B cell (primary cell): ENCODE data around the gene CAGE1. TPM values are rescaled to one million over a fixed set of nuclear protein-coding genes. Genes with fewer than 3 reads are reported as not detected.

Experiments used
- ATAC-seq: fragments of 200-7000 bp; cut with Tn5 transposase; one replicate; pipeline ENCODE4 v1.10.0; 2021; ENCODE audit warnings: low read depth, mild to moderate bottlenecking, moderate number of reproducible peaks, moderate library complexity
- CTCF ChIA-PET: fragments of 350-600 bp; sonication (Branson Sonifier 250); formaldehyde crosslinking; loops from one replicate; lab custom pipeline; 2021; ENCODE audit warnings: antibody characterized with exemption, inconsistent platforms; lab: Charles Lee
- POLR2A ChIA-PET: fragments of 350-600 bp; sonication (Branson Sonifier 250); formaldehyde crosslinking; loops from one replicate; lab custom pipeline; 2021; ENCODE audit warnings: antibody characterized with exemption; lab: Charles Lee
- DNase-seq: peaks from one replicate; pipeline ENCODE4 v3.0.0; 2013
- H2AFZ ChIP-seq: 2 replicates; pipeline ENCODE4 v1.6.1; 2012; ENCODE audit warnings: mild to moderate bottlenecking, low read depth, low read length; ENCODE audit not compliant: insufficient read depth, poor library complexity, severe bottlenecking
- H3K27ac ChIP-seq, 2 donors: 1 replicate in 1 of 2; 2 replicates in 1 of 2; pipeline ENCODE4 v1.5.1; 2012 to 2013; ENCODE audit warnings: low read length in 2 of 2, mild to moderate bottlenecking in 2 of 2, moderate library complexity in 1 of 2
- H3K27me3 ChIP-seq, 4 experiments: fragments of 200-600 bp in 1 of 4; sonication (generic) in 1 of 4; replicated peaks in 1 of 4; 1 replicate in 2 of 4; 2 replicates in 2 of 4; pipeline versions ENCODE4 v1.6.1 to v1.7.0; 2013 to 2016; ENCODE audit warnings: low read length in 3 of 4, mild to moderate bottlenecking in 2 of 4, mixed read lengths in 1 of 4, moderate library complexity in 1 of 4; ENCODE audit not compliant: insufficient read depth in 4 of 4, control insufficient read depth in 3 of 4; ENCODE audit errors: control extremely low read depth in 1 of 4
- H3K36me3 ChIP-seq, 2 experiments: replicated peaks in 1 of 2; 1 replicate in 1 of 2; 2 replicates in 1 of 2; pipeline versions ENCODE4 v1.6.1 to v1.7.1; 2013; ENCODE audit warnings: low read length in 1 of 2; ENCODE audit not compliant: insufficient read depth in 2 of 2, control insufficient read depth in 1 of 2; ENCODE audit errors: control extremely low read depth in 1 of 2, extremely low read depth in 1 of 2
- H3K4me1 ChIP-seq, 2 donors: fragments of 200-600 bp in 1 of 2; sonication (generic) in 1 of 2; 1 replicate in 1 of 2; 2 replicates in 1 of 2; pipeline versions ENCODE4 v1.5.1 to v1.6.1; 2013 to 2017; ENCODE audit warnings: low read length in 2 of 2; ENCODE audit not compliant: control insufficient read depth in 2 of 2, insufficient read depth in 2 of 2
- H3K4me2 ChIP-seq: replicated peaks from 2 replicates; pipeline ENCODE3; 2012; ENCODE audit warnings: mild to moderate bottlenecking, low read depth, low read length; ENCODE audit not compliant: poor library complexity, severe bottlenecking
- H3K4me3 ChIP-seq, 5 experiments: fragments of 200-600 bp in 1 of 5; sonication (generic) in 1 of 5; 1 replicate in 3 of 5; 2 replicates in 2 of 5; pipeline versions ENCODE4 v1.5.1 to v1.7.0; 2011 to 2016; ENCODE audit warnings: low read length in 4 of 5, mild to moderate bottlenecking in 4 of 5, low read depth in 2 of 5, control low read depth in 1 of 5, moderate library complexity in 1 of 5; ENCODE audit not compliant: insufficient read depth in 1 of 5; ENCODE audit errors: control extremely low read depth in 1 of 5, extremely low read depth in 1 of 5
- H3K79me2 ChIP-seq: fragments of 200-600 bp; sonication (generic); one replicate; pipeline ENCODE4 v1.6.0; 2016; ENCODE audit warnings: low read length; ENCODE audit not compliant: control insufficient read depth, insufficient read depth
- H3K9ac ChIP-seq: fragments of 200-600 bp; sonication (generic); 2 replicates; pipeline ENCODE4 v1.6.1; 2017; ENCODE audit warnings: mild to moderate bottlenecking, low read length, moderate library complexity
- H3K9me3 ChIP-seq, 3 donors: one replicate each; pipeline versions ENCODE4 v1.6.1 to v1.7.1; 2013; ENCODE audit warnings: low read length in 2 of 3; ENCODE audit not compliant: control insufficient read depth in 2 of 3, insufficient read depth in 1 of 3; ENCODE audit errors: control extremely low read depth in 1 of 3
- H4K20me1 ChIP-seq: 2 replicates; pipeline ENCODE4 v1.6.0; 2012; ENCODE audit warnings: mild to moderate bottlenecking, low read length; ENCODE audit not compliant: insufficient read depth, control insufficient read depth, poor library complexity, severe bottlenecking
- H3K27ac Mint-ChIP-seq: one replicate; pipeline ENCODE4 v1.8.0; 2021; ENCODE audit warnings: mixed read lengths
- H3K27me3 Mint-ChIP-seq: one replicate; pipeline ENCODE4 v1.8.0; 2021; ENCODE audit warnings: mixed read lengths
- H3K4me1 Mint-ChIP-seq: one replicate; pipeline ENCODE4 v1.8.0; 2021; ENCODE audit warnings: mixed read lengths
- H3K4me3 Mint-ChIP-seq: one replicate; pipeline ENCODE4 v1.8.0; 2021; ENCODE audit warnings: mixed read lengths
- H3K9me3 Mint-ChIP-seq: one replicate; pipeline ENCODE4 v1.8.0; 2022; ENCODE audit warnings: mixed read lengths; ENCODE audit not compliant: insufficient read depth
- CTCF ChIP-seq: fragments of 200-600 bp; IDR thresholded peaks from one replicate; pipeline ENCODE4 v1.8.0; 2022; ENCODE audit warnings: antibody characterized with exemption, mild to moderate bottlenecking
- EZH2 ChIP-seq: IDR thresholded peaks from 2 replicates; pipeline ENCODE4 v1.6.1; 2012; ENCODE audit warnings: borderline replicate concordance, low read depth, mild to moderate bottlenecking, moderate library complexity, low read length; ENCODE audit not compliant: insufficient read depth, poor library complexity, severe bottlenecking
- WGBS: methylation state at CpG from one replicate; pipeline ENCODE4 v1.1.5; 2013; ENCODE audit warnings: missing lambda C conversion rate; ENCODE audit not compliant: insufficient coverage; 5-methylcytosine and 5-hydroxymethylcytosine counted together
- intact Hi-C: fragments of 100-400 bp; cut with micrococcal nuclease; formaldehyde crosslinking; loops from one replicate; pipeline ENCODE4 v1.10.0; 2022
- polyA plus RNA-seq: library from polyadenylated mRNA; depleted of rRNA; stranded (reverse); fragments of >200 nt; gene quantifications from 2 replicates; pipeline ENCODE4 v1.2.3, GENCODE V29; 2012
- total RNA-seq, 2 donors: library from RNA; stranded (reverse); fragments of 120-200 nt in 1 of 2; gene quantifications; 1 replicate in 1 of 2; 2 replicates in 1 of 2; pipeline versions ENCODE4 v1.2.3 to v1.2.4, GENCODE V29; 2013 to 2022

Gene CAGE1
- total and polyA plus RNA-seq, 2 donors (not counting 1 experiment from before 2014, with no cell fraction given), result 0.13 to 0.34 TPM

- H4K20me1 ChIP-seq, result no peaks in the 10 kb centered on the region
- H2AFZ ChIP-seq, result no peak overlapping the region
- no peak overlapping the region for H3K27ac ChIP-seq
- no peaks in the 10 kb centered on the region for H3K9me3 ChIP-seq
- Mint-ChIP-seq H3K4me1 (no peaks in the 10 kb centered on the region), H3K27me3 (no peaks in the 10 kb centered on the region), H3K9me3 (no peaks in the 10 kb centered on the region), H3K4me3 (no peak overlapping the region), H3K27ac (no peak overlapping the region)
- no peak overlapping the region for H3K9ac ChIP-seq
- no peaks in the 10 kb centered on the region for H3K79me2 ChIP-seq
- H3K4me3 ChIP-seq, result no peak overlapping the region
- no peak for ATAC-seq
- no peaks in the 10 kb centered on the region for H3K4me1 ChIP-seq
- no peak overlapping the region for H3K4me2 ChIP-seq
- TF ChIP-seq CTCF (no peak), EZH2 (no peak)
- intact Hi-C loops, result no loop called here
- 100% methylated on average over 1 of the region's 1 CpG for WGBS
- ChIA-PET POLR2A (no interaction called here), CTCF (no interaction called here)
- H3K36me3 ChIP-seq, result peaks cover 19 to 84% of the 10 kb centered on the region in 2 experiments
- H3K27me3 ChIP-seq, result no peaks in the 10 kb centered on the region
- no peak for DNase-seq
Observed at GRCh38 chr6:7402716-7403115, 13.2 kb upstream of the CAGE1 start.

- POLR2A ChIA-PET, result no interaction called here
- Mint-ChIP-seq H3K9me3 (no peaks in the 10 kb centered on the region), H3K4me3 (no peak overlapping the region), H3K27ac (no peak overlapping the region), H3K27me3 (no peaks in the 10 kb centered on the region), H3K4me1 (no peaks in the 10 kb centered on the region)
- intact Hi-C loops, result no loop called here
- ATAC-seq (no peak), DNase-seq (no peak)
- no peaks in the 10 kb centered on the region for H3K27me3 ChIP-seq
- no peaks in the 10 kb centered on the region for H3K79me2 ChIP-seq
- no CpG with 5 or more reads among the region's 3 CpGs for WGBS
- H2AFZ ChIP-seq, result no peak overlapping the region
- H3K9ac ChIP-seq, result no peak overlapping the region
- no peak overlapping the region for H3K27ac ChIP-seq
- no peaks in the 10 kb centered on the region for H3K9me3 ChIP-seq
- H3K4me2 ChIP-seq, result no peak overlapping the region
- TF ChIP-seq EZH2 (no peak), CTCF (no peak)
- no peaks in the 10 kb centered on the region for H3K4me1 ChIP-seq
- H4K20me1 ChIP-seq, result no peaks in the 10 kb centered on the region
- CTCF ChIA-PET, result interaction anchor here (0.6 to 1.6 kb wide), 3 partner anchors 12 to 677 kb away, joined by 3 read pairs; partner anchors contain the start of genes CAGE1 and RIOK1
- peaks cover 20 to 83% of the 10 kb centered on the region in 2 experiments for H3K36me3 ChIP-seq
- no peak overlapping the region for H3K4me3 ChIP-seq
Observed at GRCh38 chr6:7401075-7401474, 11.5 kb upstream of the CAGE1 start.
